C4-2B (cell line): ENCODE data around the gene PCDHA9.
"Not testable (repeated sequence)": the region's sequence is repeated elsewhere in the genome, so short reads cannot be mapped to it uniquely, and the experiment has no call there.

Experiments used
- H3K27ac ChIP-seq: fragments of 450-650 bp; 2 replicates; pipeline ENCODE4 v1.5.1; 2017
- CTCF ChIP-seq: fragments of 450-650 bp; conservative IDR thresholded peaks from 2 replicates; pipeline ENCODE4 v1.5.1; 2017; ENCODE audit warnings: mild to moderate bottlenecking
- ZFX ChIP-seq: fragments of 450-650 bp; IDR thresholded peaks from 2 replicates; pipeline ENCODE4 v1.6.1; 2017

Gene PCDHA9

GRCh38 chr5:140848139-140849102, at the start of gene PCDHA9:
Gene PCDHA9, plus strand, starts transcription at chr5:140848382. Its CDS starts 114 bp downstream, at chr5:140848496.
- not testable (repeated sequence) for H3K27ac ChIP-seq
- TF ChIP-seq CTCF = peak; percentile 58

- no peak within 1 kb of the TSS for H3K27ac ChIP-seq
- peak; percentile 51 for TF ChIP-seq CTCF
- TF ChIP-seq ZFX = no peak
Observed at GRCh38 chr5:140800816-140801493, 47.2 kb upstream of the PCDHA9 start, which contains the start of gene PCDHA3. Gene PCDHA3, plus strand, starts transcription at chr5:140801057.

- TF ChIP-seq CTCF (peak; percentile 60), ZFX (no peak)
- H3K27ac ChIP-seq = no peak overlapping the region
Observed at GRCh38 chr5:140801494-140801841, 46.7 kb upstream of the PCDHA9 start.

GRCh38 chr5:140802381-140802780, 45.8 kb upstream of the PCDHA9 start:
- H3K27ac ChIP-seq = not testable (repeated sequence)

GRCh38 chr5:140802781-140803271, 45.4 kb upstream of the PCDHA9 start:
- H3K27ac ChIP-seq = no peak overlapping the region
- TF ChIP-seq CTCF (no peak), ZFX (no peak)

GRCh38 chr5:140806834-140807775, 41.1 kb upstream of the PCDHA9 start, which contains the start of gene PCDHA4:
Gene PCDHA4, plus strand, starts transcription at chr5:140807068.
- no peak within 1 kb of the TSS for H3K27ac ChIP-seq
- TF ChIP-seq CTCF (peak; percentile 81), ZFX (no peak)

- H3K27ac ChIP-seq = not testable (repeated sequence)
Observed at GRCh38 chr5:140808241-140808888, 39.8 kb upstream of the PCDHA9 start.
